GM19043 (cell line): ENCODE data around the gene LASP1NB.
"Not testable (repeated sequence)": the region's sequence is repeated elsewhere in the genome, so short reads cannot be mapped to it uniquely, and the experiment has no call there.

Experiments used
- ATAC-seq: cut with Tn5 transposase; IDR thresholded peaks from one replicate; pipeline ENCODE4 v1.9.1; 2021; ENCODE audit warnings: low read depth; ENCODE audit not compliant: unreplicated experiment

LASP1NB gene

DNA sequence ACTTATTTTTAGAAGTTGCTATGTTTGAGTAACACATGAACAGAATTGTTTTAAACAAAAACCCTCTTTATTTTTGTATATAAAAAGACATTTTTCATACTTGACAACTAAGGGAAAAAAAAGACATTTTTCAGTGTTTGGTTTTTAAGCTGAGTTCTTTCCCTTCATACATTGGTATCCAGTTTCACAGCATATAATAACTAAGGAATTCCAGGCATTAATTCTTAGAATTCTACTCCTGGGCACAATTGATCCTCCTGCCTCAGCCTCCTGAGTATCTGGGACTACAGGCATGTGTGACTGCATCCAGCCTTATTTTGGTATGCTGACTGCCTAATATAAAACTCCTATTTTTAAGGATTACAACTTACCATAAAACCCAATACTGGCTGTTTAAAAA is 33.3 kb downstream of the LASP1NB start:
- no peak for ATAC-seq

DNA sequence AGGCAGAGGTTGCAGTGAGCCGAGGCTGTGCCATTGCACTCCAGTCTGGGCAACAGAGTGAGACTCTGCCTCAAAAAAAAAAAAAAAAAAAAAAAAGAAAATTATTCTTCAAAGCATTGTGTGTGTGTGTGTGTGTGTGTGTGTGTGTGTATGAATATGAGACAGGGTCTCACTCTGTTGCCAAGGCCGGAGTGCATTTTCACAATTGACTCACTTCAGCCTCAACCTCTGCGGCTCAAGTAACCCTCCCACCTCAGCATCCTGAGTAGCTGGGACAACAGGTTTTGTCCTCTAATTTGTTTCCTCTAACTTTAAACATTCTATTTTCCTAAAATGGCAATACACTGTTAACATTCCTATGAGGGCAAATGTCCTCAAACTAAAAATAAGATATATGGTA is 34.1 kb downstream of the LASP1NB start:
- no peak for ATAC-seq

- no peak for ATAC-seq
Observed at GRCh38 chr17:38960402-38960801, 35.0 kb downstream of the LASP1NB start.

GRCh38 chr17:38961413-38961812 is 36.0 kb downstream of the LASP1NB start:
- ATAC-seq = no peak

DNA sequence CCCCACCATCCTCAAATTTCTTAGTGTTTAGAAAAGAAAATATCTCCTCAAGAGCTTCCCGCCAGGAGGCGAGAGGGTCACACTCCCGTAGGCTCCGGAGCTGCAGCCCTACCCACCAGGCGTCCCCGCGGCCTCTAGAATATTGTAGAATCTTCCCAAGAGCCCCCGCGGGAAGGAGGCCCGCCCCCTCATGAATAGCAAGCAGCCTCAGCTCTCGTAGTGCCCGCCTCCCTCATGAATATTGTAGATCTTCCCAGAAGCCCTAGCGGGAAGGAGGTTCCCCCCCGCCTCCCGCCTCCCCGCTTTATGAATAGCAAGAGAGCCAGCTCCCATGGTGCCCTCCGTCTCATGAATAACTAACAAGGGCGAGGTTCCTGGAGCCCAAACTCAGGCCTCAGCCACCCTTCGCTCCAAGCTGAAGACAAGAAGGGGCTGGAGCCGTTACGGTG is 41.9 kb downstream of the LASP1NB start, which contains the start of gene FBXO47:
Gene FBXO47, minus strand, starts transcription at position 114 of the 449 bp plus-strand sequence. CDS start 4,378 bp downstream, outside the sequence.
- ATAC-seq = no peak

DNA sequence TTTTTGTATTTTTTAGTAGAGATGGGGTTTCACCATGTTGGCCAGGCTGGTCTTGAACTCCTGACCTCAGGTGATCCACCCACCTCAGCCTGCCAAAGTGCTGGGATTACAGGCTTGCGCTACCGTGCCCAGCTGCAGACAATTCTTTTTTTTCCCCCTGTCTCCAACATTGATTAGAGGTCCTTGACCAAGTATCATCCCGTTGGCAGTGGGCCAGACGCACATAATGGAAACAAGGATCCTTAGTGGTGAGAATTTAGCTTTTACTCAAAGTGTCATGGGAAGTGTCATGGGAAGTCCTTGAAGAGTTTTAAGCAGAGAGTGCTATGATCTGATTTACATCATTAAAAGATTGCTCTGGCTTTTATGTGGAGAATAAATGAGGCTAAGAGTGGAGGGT is 43.9 kb downstream of the LASP1NB start:
- no peak for ATAC-seq

GRCh38 chr17:38970128-38970527 is 44.7 kb downstream of the LASP1NB start:
- no peak for ATAC-seq

- no peak for ATAC-seq
Observed at GRCh38 chr17:38970804-38971203, 45.4 kb downstream of the LASP1NB start.

DNA sequence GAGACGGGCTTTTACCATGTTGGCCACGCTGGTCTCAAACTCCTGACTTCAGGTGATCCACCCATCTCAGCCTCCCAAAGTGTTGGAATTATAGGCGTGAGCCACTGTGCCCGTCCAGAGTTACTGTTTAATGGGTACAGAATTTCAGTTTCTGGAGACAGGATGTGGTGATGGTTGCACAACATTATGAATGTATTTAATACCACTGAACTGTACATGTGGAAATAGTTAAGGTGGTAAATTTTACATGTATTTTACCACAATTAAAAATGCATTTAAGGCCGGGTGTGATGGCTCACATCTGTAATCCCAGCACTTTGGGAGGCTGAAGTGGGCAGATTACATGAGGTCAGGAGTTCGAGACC is 50.8 kb downstream of the LASP1NB start:
- ATAC-seq = not testable (repeated sequence)

GRCh38 chr17:38978180-38978579 is 52.8 kb downstream of the LASP1NB start:
- no peak for ATAC-seq
